Activated naive CD8-positive, alpha-beta T cell treated with anti-CD3 and anti-CD28 coated beads, Interleukin-2, amount 10 ng/mL, durations not matched to agents 7 days and 5 days (primary cell): ENCODE measurements around the gene CCM2L. TPM values are rescaled to one million over a fixed set of nuclear protein-coding genes. Genes with fewer than 3 reads are reported as not detected.
"Not testable (repeated sequence)": the region's sequence is repeated elsewhere in the genome, so short reads cannot be mapped to it uniquely, and the experiment has no call there.

ENCODE experiments used
- ATAC-seq: fragments of 150-1000 bp; cut with Tn5 transposase; one replicate; pipeline ENCODE4 v1.10.0; 2021; ENCODE audit warnings: low read depth, moderate library complexity
- POLR2A ChIA-PET: fragments of 350-600 bp; sonication (Branson Sonifier 250); formaldehyde crosslinking; loops from one replicate; lab custom pipeline; 2021; ENCODE audit warnings: antibody characterized with exemption; lab: Charles Lee
- DNase-seq: peaks from one replicate; pipeline ENCODE4 v3.0.0; 2021
- H3K27ac Mint-ChIP-seq: one replicate; pipeline ENCODE4 v1.8.0; 2022; ENCODE audit warnings: mild to moderate bottlenecking, mixed read lengths
- H3K27me3 Mint-ChIP-seq: one replicate; pipeline ENCODE4 v1.8.0; 2022; ENCODE audit warnings: mild to moderate bottlenecking, moderate library complexity, mixed read lengths
- H3K36me3 Mint-ChIP-seq: one replicate; pipeline ENCODE4 v1.8.0; 2021; ENCODE audit warnings: mild to moderate bottlenecking, mixed read lengths
- H3K4me1 Mint-ChIP-seq: one replicate; pipeline ENCODE4 v1.8.0; 2021; ENCODE audit warnings: mixed read lengths
- H3K4me3 Mint-ChIP-seq: one replicate; pipeline ENCODE4 v1.8.0; 2022; ENCODE audit warnings: mild to moderate bottlenecking, moderate library complexity, mixed read lengths
- H3K9me3 Mint-ChIP-seq: one replicate; pipeline ENCODE4 v1.8.0; 2021; ENCODE audit warnings: mixed read lengths
- total RNA-seq, 2 experiments: library from RNA; stranded (reverse); gene quantifications; one replicate each; pipeline ENCODE4 v1.2.3, GENCODE V29; 2021

CCM2L gene
- total RNA-seq, 2 experiments from 2014 or later: not detected

DNA sequence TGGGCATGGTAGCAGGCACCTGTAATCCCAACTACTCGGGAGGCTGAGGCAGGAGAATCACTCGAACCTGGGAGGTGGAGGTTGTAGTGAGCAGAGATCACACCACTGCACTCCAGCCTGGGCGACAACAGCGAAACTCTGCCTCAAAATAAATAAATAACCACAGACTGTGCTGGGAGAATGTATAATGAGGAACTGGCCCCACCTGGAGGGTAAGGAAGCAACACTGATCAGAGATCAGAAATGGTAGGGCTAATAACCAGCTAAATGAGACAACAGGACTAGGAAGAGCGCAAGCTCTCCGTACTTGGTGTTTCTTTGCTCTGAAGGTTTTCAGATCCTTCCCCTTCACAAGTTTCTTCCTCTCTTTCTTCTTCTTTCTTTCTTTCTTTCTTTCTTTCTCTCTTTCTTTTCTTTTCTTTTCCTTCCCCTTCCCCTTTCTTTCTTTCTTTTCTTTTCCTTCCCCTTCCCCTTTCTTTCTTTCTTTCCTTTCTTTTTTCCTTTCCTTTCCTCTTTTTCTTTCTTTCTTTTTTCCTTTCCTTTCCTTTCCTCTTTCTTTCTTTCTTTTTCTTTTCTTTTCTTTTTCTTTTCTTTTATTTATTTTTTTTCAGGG lies 14.6 kb downstream of the CCM2L start:
- no peak overlapping the region for H3K27ac Mint-ChIP-seq
- POLR2A ChIA-PET: no interaction called here
- peaks cover 6% of the 10 kb centered on the region for H3K4me1 Mint-ChIP-seq
- ATAC-seq (no peak), DNase-seq (no peak)
- peaks cover 67% of the 10 kb centered on the region for H3K27me3 Mint-ChIP-seq
- no peaks in the 10 kb centered on the region for H3K9me3 Mint-ChIP-seq
- no peak overlapping the region for H3K4me3 Mint-ChIP-seq
- no peaks in the 10 kb centered on the region for H3K36me3 Mint-ChIP-seq

DNA sequence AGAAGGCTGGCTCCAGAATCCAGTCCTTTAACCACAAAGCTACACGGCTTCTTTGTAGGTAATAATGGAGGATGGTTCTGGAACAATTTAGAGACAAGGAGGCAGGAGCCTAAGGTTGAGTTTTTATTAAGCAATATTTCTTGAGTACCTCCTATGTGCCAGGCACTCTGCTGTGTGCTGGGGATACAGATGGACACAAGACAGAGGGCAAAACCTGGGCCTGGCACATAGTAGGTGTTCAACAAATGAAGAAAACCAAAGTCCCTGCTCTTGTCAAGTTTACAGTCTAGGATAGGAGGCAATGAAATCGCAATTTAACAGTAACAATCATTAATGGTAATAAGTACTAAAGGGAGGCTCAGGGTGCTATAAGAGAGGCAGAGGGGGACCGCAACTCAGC lies 17.4 kb downstream of the CCM2L start:
- Mint-ChIP-seq H3K9me3 (no peaks in the 10 kb centered on the region), H3K4me1 (no peaks in the 10 kb centered on the region), H3K27ac (no peak overlapping the region), H3K36me3 (no peaks in the 10 kb centered on the region), H3K27me3 (peaks cover 54% of the 10 kb centered on the region), H3K4me3 (no peak overlapping the region)
- ATAC-seq: no peak
- DNase-seq: no peak
- POLR2A ChIA-PET: no interaction called here

DNA sequence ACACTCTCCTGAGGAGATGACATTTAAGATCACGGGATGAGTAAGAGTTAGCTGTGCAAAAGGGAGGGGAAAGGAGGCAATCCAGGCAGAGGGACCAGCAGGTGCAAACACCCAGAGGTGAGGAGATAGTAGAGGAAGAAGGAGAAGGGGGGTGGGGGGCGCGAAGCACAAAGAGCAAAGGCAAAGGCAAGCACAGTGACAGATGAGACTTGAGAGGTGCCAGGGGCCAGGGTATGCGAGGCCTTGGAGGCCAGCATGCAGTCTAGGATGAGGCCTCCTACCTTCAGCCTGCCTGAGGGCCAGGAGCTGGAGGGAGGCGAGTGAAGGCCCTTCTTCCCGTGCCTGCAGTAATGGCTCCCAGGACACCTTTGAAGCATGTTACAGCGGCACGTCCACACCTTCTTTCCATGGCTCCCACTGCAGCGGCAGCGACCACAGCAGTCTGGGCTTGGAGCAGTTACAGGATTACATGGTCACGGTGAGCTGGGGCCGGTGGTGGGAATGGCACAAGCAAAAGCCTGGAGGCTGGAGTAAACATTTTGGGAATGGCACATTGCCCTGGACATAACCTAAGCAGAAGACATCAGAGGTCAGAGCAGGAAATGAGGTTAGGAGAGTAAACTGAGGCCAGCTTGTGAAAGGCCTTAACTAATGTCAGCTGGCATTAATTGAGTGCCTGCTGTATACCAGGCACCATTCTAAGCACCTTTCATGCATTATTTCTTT lies 18.6 kb downstream of the CCM2L start:
- Mint-ChIP-seq H3K4me3 (no peak overlapping the region), H3K36me3 (no peaks in the 10 kb centered on the region), H3K4me1 (no peaks in the 10 kb centered on the region), H3K9me3 (no peaks in the 10 kb centered on the region), H3K27ac (no peak overlapping the region), H3K27me3 (peaks cover 57% of the 10 kb centered on the region)
- ATAC-seq (no peak), DNase-seq (no peak)
- POLR2A ChIA-PET: no interaction called here

DNA sequence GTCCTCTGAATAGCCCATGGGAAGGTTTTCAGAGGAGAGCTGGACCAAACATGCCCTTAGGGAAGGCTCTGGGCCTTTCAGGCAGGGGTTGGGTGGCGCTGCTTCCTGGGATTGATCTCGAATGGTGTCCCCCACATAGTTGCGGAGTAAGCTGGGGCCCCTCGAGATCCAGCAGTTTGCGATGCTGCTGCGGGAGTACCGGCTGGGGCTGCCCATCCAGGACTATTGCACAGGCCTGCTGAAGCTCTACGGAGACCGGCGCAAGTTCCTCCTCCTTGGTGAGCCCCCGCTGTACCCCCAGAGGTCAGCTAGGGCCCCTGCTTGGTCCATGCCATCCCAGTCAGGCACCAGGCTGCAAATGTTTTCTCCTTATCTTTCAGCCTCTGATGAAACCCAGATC lies 19.3 kb downstream of the CCM2L start:
- H3K27me3 Mint-ChIP-seq: peaks cover 54% of the 10 kb centered on the region
- ATAC-seq: no peak

DNA sequence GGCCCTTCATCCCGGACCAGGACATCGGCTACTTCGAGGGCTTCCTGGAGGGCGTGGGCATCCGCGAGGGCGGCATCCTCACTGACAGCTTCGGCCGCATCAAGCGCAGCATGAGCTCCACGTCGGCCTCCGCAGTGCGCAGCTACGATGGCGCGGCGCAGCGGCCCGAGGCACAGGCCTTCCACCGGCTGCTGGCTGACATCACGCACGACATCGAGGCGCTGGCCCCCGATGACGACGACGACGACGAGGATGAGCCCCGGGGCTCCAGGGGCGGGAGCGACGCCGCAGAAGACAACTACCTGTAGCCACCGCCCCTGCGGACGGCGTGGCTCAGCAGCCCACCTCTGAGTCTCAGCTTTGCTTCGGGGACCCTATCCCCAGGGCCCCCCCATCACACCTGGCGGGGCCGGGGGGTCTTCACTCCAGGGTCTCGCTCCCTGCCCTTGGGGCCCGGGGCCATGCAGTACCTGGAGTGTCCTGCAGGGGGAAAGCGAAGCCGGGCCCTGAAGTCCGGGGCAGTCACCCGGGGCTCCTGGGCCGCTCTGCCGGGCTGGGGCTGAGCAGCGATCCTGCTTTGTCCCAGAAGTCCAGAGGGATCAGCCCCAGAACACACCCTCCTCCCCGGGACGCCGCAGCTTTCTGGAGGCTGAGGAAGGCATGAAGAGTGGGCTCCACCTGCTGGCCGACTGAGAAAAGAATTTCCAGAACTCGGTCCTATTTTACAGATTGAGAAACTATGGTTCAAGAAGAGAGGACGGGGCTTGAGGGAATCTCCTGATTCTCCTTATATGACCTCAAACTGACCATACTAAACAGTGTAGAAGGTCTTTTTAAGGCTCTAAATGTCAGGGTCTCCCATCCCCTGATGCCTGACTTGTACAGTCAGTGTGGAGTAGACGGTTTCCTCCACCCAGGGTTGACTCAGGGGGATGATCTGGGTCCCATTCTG lies 21.0 kb downstream of the CCM2L start:
- peak overlapping the region; percentile 45 for H3K4me3 Mint-ChIP-seq
- no peaks in the 10 kb centered on the region for H3K4me1 Mint-ChIP-seq
- no peaks in the 10 kb centered on the region for H3K9me3 Mint-ChIP-seq
- no peak overlapping the region for H3K27ac Mint-ChIP-seq
- ATAC-seq (peak; percentile 69), DNase-seq (peak; percentile 66)
- POLR2A ChIA-PET: interaction anchor here (0.6 kb wide), 1 partner anchor 65 kb away, joined by 5 read pairs; no protein-coding TSS in a partner anchor
- peaks cover 49% of the 10 kb centered on the region for H3K27me3 Mint-ChIP-seq
- no peaks in the 10 kb centered on the region for H3K36me3 Mint-ChIP-seq

More for the DNA sequence above, 19.3 kb downstream of the CCM2L start:
- no peak for DNase-seq
- no peaks in the 10 kb centered on the region for H3K36me3 Mint-ChIP-seq
- no peaks in the 10 kb centered on the region for H3K9me3 Mint-ChIP-seq
- POLR2A ChIA-PET: no interaction called here
- H3K27ac Mint-ChIP-seq: no peak overlapping the region
- no peak overlapping the region for H3K4me3 Mint-ChIP-seq
- H3K4me1 Mint-ChIP-seq: no peaks in the 10 kb centered on the region

DNA sequence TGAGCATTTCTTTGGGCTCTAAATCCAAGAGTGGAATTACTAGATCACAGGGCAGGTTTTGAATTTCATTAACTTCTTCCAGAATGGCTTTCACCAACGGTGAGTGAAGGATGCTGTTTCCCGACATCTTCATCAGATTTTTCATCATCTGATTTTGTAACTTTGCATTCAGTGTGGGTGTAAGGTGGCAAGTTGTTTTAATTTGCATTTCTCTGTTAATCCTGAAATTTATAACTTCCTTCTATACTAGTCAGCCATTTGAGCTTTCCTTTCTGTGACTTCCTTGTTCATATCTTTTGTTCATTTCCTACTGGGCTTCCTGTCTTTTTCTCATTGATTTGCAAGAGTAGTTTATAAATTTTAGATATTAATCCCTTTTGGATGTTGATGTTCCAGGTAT lies 23.1 kb downstream of the CCM2L start:
- ATAC-seq: no peak

DNA sequence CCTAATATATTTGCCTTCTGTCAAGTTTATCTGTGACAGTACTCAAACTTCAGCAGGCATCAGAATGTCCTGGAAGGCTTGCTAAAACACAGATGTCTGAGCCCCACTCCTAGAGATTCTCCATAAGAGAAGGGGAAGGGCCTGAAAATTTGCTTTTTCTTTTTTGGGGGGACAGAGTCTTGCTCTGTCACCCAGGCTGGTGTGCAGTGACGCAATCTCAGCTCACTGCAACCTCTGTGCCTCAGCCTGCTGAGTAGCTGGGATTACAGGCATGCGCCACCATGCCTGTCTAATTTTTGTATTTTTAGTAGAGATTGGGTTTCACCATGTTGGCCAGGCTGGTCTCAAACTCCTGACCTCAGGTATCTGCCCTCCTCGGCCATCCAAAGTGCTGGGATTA lies 23.5 kb downstream of the CCM2L start:
- H3K27ac Mint-ChIP-seq, H3K4me1 Mint-ChIP-seq, POLR2A ChIA-PET, H3K9me3 Mint-ChIP-seq, H3K4me3 Mint-ChIP-seq, DNase-seq, H3K36me3 Mint-ChIP-seq, ATAC-seq: not testable (repeated sequence)
- peaks cover 52% of the 10 kb centered on the region for H3K27me3 Mint-ChIP-seq

More for the DNA sequence above, 23.1 kb downstream of the CCM2L start:
- Mint-ChIP-seq H3K9me3 (no peaks in the 10 kb centered on the region), H3K27me3 (peaks cover 54% of the 10 kb centered on the region), H3K4me3 (no peak overlapping the region), H3K36me3 (no peaks in the 10 kb centered on the region), H3K4me1 (peaks cover 2% of the 10 kb centered on the region), H3K27ac (no peak overlapping the region)
- POLR2A ChIA-PET: no interaction called here
- no peak for DNase-seq

DNA sequence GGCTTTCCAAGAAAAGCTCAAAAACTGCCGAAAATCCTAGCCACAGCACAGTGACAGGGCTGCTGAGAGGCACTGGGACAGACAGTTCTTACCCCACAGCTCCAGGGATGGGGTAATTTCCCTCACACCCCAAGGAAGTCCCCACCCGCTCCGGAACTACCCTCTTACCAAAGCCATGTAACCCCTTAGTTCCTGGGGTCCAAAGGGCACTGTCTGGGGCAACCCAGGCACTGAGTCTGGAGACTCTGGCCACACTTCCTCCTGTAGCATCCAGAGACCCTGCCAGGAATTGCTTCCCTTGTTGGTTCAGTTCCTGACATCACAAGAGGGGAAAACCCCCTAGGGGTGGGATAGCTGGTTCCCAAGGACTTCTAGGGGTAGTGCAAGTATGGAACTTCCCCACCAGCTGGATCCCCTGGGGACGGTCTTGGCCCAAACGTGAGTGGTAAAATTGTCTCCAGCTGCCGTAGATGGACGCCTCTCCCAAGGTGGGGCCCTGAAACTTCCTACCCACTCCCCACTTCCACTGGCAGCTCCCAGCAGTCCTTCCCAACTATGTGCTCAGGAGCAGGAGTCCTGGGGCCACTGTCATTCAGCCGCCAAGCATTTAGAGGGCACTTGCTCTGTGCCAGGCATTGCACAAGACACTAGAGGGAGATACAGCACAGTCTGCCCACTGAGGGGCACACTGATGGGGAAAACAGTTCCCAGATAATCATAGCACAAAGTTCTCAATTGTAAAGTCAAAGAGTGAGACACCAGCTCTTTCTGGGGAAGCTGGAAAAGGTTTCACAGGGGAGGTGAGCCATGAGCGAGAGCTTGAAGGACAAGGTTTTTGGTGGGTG lies 24.6 kb downstream of the CCM2L start:
- no peaks in the 10 kb centered on the region for H3K36me3 Mint-ChIP-seq
- no peak overlapping the region for H3K27ac Mint-ChIP-seq
- H3K27me3 Mint-ChIP-seq: peaks cover 58% of the 10 kb centered on the region
- H3K9me3 Mint-ChIP-seq: no peaks in the 10 kb centered on the region
- no peak overlapping the region for H3K4me3 Mint-ChIP-seq
- peaks cover 2% of the 10 kb centered on the region for H3K4me1 Mint-ChIP-seq
- POLR2A ChIA-PET: no interaction called here
- ATAC-seq: no peak
- no peak for DNase-seq

DNA sequence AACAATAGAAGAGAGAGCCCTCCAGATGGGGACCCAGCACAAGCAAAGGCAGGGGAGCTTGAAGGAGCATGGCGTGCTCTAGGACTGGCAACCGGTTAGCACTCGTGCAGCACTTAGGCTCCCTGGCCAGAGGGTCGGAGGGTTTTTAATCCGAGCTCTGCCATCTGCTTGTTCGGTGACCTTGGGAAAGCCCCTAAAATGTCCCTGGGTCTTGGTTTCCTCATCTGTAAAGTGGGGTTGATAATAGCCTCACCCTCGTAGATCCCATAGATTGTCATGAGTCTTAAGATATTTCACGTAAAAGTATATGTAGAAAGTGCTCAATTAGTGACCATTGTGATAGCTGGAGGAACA lies 25.2 kb downstream of the CCM2L start:
- ATAC-seq: no peak
- no peaks in the 10 kb centered on the region for H3K36me3 Mint-ChIP-seq
- no peaks in the 10 kb centered on the region for H3K9me3 Mint-ChIP-seq
- no peak for DNase-seq
- POLR2A ChIA-PET: no interaction called here
- H3K4me1 Mint-ChIP-seq: peaks cover 2% of the 10 kb centered on the region
- H3K27me3 Mint-ChIP-seq: peaks cover 52% of the 10 kb centered on the region
- no peak overlapping the region for H3K4me3 Mint-ChIP-seq
- H3K27ac Mint-ChIP-seq: no peak overlapping the region

DNA sequence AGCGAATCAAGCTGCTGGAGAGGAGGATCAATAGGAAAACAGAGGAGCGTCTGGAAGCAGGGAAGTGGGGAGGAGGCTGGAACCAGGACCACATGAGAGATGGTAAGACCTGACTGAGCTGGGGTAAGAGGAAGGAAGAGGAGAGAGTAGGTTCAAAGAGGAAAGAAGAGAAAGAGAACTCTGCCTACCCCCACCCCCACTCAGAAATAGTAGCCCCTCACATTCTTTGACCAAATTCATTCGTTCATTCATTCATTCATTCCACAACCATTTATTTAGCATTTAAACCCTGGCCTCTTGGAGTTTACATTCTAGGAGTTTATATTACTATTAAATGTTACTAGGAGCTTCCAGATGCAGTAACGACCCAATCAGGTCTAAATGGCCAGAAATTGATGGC lies 26.0 kb downstream of the CCM2L start:
- H3K27ac Mint-ChIP-seq: no peak overlapping the region
- peaks cover 56% of the 10 kb centered on the region for H3K27me3 Mint-ChIP-seq
- H3K4me3 Mint-ChIP-seq: no peak overlapping the region
- ATAC-seq (no peak), DNase-seq (no peak)
- H3K36me3 Mint-ChIP-seq: no peaks in the 10 kb centered on the region
- H3K4me1 Mint-ChIP-seq: peaks cover 2% of the 10 kb centered on the region
- POLR2A ChIA-PET: no interaction called here
- H3K9me3 Mint-ChIP-seq: no peaks in the 10 kb centered on the region

DNA sequence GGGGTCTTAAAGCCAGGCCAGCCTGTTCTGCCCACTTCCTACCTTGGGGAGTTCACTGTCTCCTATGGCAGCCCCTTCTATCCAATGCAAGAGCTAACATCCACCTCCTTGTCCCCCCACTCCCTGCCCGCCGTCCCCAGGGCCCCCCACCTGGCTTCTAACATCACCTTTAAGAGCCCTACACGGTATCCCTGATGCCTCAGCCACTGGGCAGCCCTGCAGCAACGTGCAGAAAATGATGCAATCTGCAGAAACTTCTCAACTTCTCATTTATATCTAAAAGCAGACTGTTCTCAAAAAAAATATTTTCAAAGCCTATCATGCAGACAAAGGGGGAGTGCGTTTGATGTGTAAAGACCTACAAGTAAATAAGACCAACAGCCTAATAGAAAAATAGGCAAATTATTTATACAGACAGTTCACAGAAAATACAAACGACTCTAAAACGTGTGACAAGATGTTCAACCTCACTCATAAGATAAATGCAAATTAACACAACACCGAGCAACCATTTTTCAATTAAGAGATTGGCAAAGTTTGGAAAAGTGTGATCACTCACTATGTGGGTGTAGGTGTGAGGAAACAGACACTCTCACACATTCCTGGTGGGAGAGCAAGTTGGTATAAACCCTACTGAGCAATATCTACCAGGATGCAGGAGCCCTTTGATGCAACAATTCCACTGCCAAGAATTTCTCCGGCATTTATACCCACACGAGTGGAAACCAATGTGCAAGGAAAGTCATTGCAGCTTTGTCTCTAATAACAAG lies 26.7 kb downstream of the CCM2L start:
- Mint-ChIP-seq H3K36me3 (no peaks in the 10 kb centered on the region), H3K4me1 (peaks cover 2% of the 10 kb centered on the region), H3K4me3 (no peak overlapping the region), H3K27ac (no peak overlapping the region), H3K9me3 (no peaks in the 10 kb centered on the region), H3K27me3 (peaks cover 58% of the 10 kb centered on the region)
- POLR2A ChIA-PET: no interaction called here
- no peak for ATAC-seq
- DNase-seq: no peak

DNA sequence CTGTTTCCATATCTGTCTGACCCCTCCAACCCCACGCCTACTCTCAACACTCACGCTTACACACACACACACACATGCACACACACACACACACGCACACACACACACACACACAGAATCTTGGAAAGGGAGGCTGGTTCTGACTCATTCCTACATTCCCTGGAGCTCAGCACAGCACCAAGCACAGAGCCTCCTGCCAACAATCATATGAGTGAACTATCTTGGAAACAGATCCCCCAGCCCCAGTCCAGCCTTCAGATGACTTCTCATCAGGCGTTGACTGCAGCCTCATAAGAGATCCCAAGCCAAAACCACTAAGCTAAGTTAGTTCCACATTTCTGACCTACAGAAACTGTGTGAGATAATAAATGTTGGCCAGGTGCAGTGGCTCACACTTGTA lies 27.7 kb downstream of the CCM2L start:
- no peaks in the 10 kb centered on the region for H3K36me3 Mint-ChIP-seq
- ATAC-seq (no peak), DNase-seq (no peak)
- POLR2A ChIA-PET: no interaction called here
- no peaks in the 10 kb centered on the region for H3K9me3 Mint-ChIP-seq
- H3K4me3 Mint-ChIP-seq: no peak overlapping the region
- peaks cover 61% of the 10 kb centered on the region for H3K27me3 Mint-ChIP-seq
- no peak overlapping the region for H3K27ac Mint-ChIP-seq
- peaks cover 2% of the 10 kb centered on the region for H3K4me1 Mint-ChIP-seq
